ENCODE measurements around the gene ATG5. TPM values are rescaled to one million over a fixed set of nuclear protein-coding genes. Genes with fewer than 3 reads are reported as not detected.
"Not testable (repeated sequence)": the region's sequence is repeated elsewhere in the genome, so short reads cannot be mapped to it uniquely, and the experiment has no call there.

The ATG5 gene
- polyA plus RNA-seq, 10 donors = 22.2 to 32.1 (median 25.8) TPM

DNA sequence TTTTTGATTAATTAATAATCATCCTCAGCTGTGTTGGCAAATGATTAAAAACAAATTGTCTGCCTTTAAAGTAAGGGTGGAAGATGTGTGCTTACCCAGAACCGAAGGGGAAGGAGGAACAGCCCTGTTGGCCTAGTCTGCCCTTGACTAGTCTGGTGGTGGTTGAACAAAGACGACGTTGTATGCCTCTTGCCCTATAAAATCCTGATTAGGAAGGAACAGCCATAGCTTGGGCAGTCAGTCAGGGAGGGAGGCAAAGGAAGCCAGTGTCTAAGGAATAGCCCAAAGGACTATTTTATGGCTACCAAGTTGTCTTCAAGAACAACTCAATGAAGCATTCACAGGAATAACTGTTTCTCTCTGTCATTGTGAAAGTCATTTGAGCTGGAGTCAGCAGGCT, 168.7 kb downstream of the ATG5 start:
- no peak for DNase-seq

DNA sequence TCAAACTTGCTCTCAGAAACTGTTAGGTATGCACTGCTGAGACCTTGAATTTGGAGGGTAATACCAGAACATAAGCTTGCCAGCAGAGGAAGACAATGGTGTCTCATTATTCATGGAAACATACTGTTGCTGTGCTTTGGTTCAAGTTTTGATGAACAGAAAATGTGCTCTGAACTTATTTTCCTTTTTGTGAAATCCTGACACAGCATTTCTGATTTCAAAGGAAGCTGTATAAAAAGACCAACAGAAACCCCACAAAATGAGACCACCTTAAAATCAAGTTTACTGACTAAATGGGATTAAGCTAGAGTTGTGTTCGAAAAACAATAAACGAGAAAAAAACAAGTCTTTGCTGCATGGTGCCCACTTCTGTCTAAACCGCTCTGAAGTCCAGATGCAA, 169.1 kb downstream of the ATG5 start:
- no peak for DNase-seq

GRCh38 chr6:106155219-106155830, 170.2 kb downstream of the ATG5 start:
- DNase-seq = no peak

DNA sequence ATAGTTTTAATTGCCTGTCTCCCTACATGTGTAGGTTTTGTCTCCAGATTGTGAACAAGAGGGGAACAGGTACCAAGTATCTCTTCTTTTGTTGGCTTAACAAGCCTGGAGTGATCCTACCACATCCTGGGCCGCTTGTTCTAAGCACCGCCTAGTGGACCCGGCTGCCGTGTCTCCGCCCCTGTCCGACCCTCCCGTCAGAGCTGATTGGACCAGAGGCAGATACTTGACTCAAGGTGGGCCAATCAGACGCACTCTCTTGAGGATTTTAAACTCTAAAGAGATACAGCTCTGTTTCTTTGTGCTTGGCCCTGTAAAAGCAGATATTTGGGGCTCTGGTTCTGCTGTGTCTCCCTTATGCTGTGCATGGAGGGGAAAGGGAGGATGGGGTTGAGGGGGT, 171.2 kb downstream of the ATG5 start:
- no peak for DNase-seq

GRCh38 chr6:106152952-106153351, 172.6 kb downstream of the ATG5 start:
- DNase-seq = no peak

- not testable (repeated sequence) for DNase-seq
Observed at GRCh38 chr6:106152476-106152875, 173.1 kb downstream of the ATG5 start.

DNA sequence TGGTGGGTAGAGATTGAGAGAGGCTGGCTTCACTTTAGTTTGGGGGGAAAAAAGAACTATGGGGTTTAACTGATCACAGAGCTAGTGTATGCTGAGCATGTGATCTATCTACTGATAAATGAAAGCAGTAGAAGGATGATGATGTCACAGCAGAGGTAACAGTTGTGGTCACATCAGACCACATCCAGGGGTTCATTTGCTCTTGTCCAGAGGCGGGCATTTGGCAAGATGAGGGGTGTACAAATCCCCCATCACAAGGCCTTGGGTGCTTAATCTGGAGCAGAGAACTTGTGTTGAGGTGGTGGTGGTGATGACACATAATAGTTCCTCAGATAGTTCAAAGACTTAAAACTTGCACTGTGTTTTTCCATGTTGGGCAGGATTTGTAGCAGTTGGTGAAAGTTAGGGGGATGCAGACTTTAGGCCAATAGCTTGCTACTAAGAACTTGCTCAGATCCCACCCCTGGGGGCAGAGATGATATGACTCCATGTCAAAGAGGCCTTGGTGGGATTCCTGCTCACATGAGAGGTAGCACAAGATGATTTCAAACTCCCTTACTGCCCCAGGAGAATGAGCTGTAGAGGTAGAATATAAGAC, 176.0 kb downstream of the ATG5 start:
- DNase-seq = no peak

DNA sequence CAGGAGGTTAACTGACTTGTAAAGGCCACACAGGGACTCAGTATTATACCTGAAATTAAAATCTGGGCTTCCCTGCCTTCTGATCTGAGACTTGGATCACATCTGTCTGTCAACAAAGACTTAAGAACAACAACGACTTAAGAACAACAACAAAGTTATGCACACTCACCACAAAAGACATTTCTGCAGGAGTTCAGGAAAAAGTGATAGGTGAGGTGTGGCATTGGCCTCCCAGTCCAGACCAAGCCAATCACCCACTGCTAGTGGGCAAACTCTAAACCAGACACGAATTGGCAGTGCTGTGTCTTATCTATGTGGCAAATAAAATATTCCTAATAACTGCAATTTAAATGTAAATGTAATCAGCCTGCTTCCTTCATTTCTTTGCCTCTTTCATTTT, 178.1 kb downstream of the ATG5 start:
- DNase-seq = no peak

GRCh38 chr6:106146852-106147351, 178.7 kb downstream of the ATG5 start:
- no peak for DNase-seq

GRCh38 chr6:106145741-106146227, 179.8 kb downstream of the ATG5 start:
- no peak for DNase-seq

DNA sequence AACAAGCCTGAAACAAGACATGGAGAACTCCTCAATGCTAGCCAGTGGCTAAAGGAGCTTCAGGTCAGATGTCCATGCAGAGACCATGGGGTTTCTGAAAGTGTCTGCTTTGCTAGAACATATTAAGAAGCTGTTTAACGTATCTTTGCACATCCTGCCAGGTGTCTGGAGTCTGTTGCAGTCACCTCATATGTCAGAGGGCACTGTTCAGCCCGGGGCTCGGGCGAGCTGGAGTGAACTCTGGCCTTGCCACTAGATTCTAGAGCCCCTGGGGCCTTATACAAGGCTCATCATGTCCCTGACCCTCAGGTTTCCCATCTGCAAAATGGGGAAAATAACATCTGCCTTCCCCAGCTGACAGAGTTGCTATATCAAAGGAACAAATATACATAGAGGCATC, 180.4 kb downstream of the ATG5 start:
- no peak for DNase-seq

GRCh38 chr6:106143665-106144064, 181.9 kb downstream of the ATG5 start:
- no peak for DNase-seq

- DNase-seq = no peak
Observed at GRCh38 chr6:106142876-106143431, 182.6 kb downstream of the ATG5 start.

DNA sequence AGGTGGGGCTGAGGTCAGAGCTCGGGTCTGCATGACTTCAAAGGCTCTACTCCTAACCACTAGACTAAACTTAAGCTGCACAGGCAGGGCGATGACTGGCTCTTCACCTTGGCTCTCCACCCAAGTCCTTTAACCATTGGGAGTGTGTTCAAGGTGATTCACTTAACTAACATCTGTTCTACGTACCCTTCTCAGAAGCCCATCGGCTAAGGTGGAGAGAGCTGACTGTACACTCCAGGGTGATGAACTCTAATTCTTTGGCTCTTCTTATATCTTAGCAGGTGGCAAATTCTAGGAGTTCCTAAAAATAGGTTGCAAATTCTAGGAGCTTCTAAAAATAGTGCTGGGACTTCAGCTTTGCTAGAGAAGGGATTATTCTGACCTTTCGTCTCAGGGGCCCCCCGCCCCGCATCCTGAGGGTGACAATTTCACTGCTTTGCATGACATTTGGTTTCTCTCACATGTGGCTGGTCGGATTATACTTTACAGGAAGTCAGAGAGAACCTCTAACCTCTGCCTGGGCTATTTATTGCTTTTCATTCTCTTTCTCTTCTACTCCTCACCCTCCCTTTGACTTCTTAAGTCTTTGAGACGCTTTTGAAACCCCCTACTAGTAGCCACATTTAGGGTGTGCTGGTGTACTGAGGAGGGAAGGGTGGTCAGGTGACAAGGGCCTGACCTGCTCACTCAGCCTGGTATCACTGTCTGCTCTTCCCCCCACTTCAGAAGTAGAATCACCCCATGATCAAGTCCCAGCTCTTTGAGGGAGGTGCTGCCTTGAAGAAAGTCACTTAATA, 183.9 kb downstream of the ATG5 start:
- DNase-seq = no peak

- no peak for DNase-seq
Observed at GRCh38 chr6:106138151-106138550, 187.4 kb downstream of the ATG5 start.

DNA sequence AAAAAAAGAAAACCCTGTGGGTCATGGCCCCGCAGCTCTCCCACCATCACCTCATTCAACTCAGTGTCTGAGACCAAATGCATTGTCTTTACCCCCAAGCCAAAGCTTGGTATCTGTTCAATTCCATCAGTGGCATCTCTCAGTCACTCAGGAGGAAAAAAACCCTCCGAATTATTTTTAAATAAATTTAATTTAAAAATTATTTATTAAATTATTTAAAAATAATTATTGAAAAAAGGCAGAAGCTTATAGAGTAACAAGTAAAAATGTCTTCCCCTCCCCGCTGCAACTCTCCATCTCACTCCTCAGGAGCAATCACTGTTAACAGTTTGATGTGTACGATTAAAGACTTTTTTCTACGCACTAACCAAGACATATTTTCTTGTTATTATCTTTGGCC, 188.7 kb downstream of the ATG5 start:
- DNase-seq = no peak

DNA sequence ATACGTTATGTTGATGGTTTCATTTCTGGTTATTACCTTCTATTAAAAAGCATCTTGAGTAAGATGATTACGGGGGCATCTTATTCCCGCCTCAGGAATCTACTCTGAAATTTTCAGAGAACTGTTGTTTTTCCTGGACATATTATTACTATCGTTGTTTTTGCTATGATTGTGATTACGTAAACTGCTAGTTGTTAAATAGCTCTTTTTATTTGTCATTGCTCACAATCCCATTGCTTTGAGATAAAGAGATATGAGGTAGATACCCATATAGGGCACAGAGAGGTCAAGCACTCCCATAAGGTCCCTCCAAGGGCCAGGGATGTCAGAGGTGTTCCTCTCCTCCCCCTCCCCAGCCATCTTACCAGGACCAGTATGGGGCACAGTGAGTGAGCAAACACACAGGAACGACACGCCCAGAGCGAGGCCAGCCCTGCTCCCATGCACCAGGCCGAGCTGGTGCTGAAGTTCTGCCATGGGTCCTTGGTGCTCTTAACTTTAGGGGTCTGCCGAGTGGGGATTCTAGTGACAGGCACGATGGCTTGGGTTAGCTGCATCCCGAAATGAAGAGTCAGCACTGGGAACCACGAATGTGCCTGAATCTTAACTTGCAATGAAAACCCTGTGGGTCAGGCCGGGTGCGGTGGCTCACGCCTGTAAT, 189.5 kb downstream of the ATG5 start:
- no peak for DNase-seq

DNA sequence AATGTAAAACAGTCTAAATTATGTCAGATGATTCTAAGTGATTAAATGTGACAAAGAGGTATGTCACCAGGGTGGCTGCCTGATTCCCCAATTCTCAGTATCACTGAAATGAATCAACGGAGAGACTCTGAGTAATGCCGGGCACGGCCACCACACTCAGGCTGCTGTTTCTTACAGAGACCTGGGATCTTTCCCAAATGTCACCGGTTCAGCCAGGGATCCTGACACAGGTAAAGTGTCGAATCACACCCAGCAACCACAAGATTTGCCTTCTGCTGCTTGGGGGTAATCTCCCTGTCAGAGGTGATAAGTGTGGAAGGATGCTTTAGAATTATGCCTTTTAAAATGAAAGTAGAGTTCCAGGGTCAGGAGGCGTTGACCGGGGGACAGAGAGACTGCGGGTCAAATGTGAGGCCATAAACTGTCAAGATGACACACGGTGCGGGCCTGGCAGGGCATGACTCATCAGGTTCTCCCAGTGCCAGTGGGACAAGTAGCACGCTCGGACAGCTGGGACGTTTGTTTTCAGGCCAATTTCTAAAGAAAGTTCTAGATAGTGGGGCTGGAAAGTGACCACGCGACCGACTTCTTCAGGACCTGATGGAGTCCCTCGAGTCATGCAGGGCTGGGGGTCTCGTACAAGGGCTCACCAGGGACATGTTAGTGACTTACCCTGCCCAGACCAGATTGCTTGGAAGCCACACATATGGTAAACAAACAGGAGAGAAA, 190.5 kb downstream of the ATG5 start:
- DNase-seq = no peak

Measured in muscle of back (tissue), 11 donors.